Peyer's patch (tissue), 4 donors: ENCODE results near the gene TNFRSF4. TPM values are rescaled to one million over a fixed set of nuclear protein-coding genes. Genes with fewer than 3 reads are reported as not detected.

Experiments used
- DNase-seq, 3 donors: peaks; one replicate each; pipeline ENCODE4 v3.0.0-alpha.2; 2017 to 2019
- H3K27ac ChIP-seq, 4 donors: fragments of 200-600 bp; sonication (generic); one replicate each; pipeline ENCODE4 v1.5.1; 2016 to 2019
- H3K27me3 ChIP-seq, 2 donors: fragments of 200-600 bp; sonication (generic); one replicate each; pipeline ENCODE4 v1.5.1; 2019
- H3K36me3 ChIP-seq, 3 donors: fragments of 200-600 bp; sonication (generic); one replicate each; pipeline ENCODE4 v1.5.1; 2016 to 2019
- H3K4me1 ChIP-seq, 4 donors: fragments of 200-600 bp; sonication (generic); one replicate each; pipeline ENCODE4 v1.5.1; 2016 to 2019
- H3K4me3 ChIP-seq, 4 donors: fragments of 200-600 bp; sonication (generic); 1 replicate in 3 of 4; 2 replicates in 1 of 4; pipeline ENCODE4 v1.5.1; 2016 to 2019; ENCODE audit warnings: mild to moderate bottlenecking in 1 of 4
- H3K9me3 ChIP-seq, 4 donors: fragments of 200-600 bp; sonication (generic); one replicate each; pipeline ENCODE4 v1.5.1; 2016 to 2019; ENCODE audit warnings: mild to moderate bottlenecking in 1 of 4
- POLR2A ChIP-seq, 2 donors: fragments of 450-650 bp; IDR thresholded peaks; one replicate each; pipeline ENCODE4 v1.5.1; 2017; ENCODE audit warnings: antibody characterized with exemption in 2 of 2, mild to moderate bottlenecking in 2 of 2, moderate library complexity in 2 of 2
- total RNA-seq, 4 donors: library from RNA; depleted of rRNA; stranded (reverse); fragments of >200 nt; gene quantifications; one replicate each; pipeline ENCODE4 v1.1.0, GENCODE V29; 2016
- TF ChIP-seq, protein P1 (sequence below), 6 experiments: fragments of 450-650 bp in 4 of 6; fragments of 200-600 bp in 2 of 6; sonication (generic) in 1 of 6; IDR thresholded peaks; one replicate each; pipeline ENCODE4 v1.5.1; 2017 to 2019; ENCODE audit warnings: antibody characterized with exemption in 6 of 6, mild to moderate bottlenecking in 3 of 6, moderate library complexity in 1 of 6

TNFRSF4 gene
- total RNA-seq, 4 donors from 2014 or later: 1.6 to 9.1 (median 2.8) TPM; not detected in 1

DNA sequence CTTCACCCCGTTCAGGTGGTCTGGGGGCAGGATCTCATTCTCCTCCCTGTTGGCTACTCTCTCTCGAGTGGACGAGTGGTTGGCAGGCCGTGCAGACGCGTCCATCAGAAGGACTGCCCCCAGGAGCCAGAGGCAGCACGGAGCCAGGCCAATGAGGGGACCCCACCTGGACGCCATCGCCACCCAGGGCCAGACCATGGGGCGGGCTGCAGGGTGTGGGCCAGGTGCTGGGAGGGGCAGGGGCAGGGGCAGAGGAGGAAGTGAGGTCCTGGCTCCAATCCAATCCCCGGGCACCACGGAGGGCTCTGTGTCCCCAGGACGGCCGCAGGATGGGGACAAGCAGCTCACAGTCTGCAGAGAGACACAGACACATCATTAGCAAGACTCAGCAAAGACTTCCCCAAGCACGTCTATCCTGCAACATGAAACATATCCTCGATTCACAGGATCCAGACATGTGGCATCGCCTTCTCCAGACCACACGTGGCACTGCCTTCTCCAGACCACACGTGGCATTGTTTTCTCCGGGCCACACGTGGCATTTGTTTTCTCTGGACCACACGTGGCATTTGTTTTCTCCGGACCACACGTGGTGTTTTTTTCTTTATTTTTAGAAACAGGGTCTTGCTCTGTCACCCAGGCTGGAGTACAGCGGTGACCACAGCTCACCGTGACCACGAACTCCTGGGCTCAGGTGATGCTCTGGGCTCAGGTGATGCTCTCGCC, 14.8 kb upstream of the TNFRSF4 start:
- no peak overlapping the region for H3K27ac ChIP-seq
- H3K27me3 ChIP-seq: no peaks in the 10 kb centered on the region
- peaks cover 3 to 30% (median 17%) of the 10 kb centered on the region in 4 donors for H3K4me1 ChIP-seq
- TF ChIP-seq POLR2A (IDR thresholded peaks at IDR 0.05): no peak
- TF ChIP-seq, protein P1, sequence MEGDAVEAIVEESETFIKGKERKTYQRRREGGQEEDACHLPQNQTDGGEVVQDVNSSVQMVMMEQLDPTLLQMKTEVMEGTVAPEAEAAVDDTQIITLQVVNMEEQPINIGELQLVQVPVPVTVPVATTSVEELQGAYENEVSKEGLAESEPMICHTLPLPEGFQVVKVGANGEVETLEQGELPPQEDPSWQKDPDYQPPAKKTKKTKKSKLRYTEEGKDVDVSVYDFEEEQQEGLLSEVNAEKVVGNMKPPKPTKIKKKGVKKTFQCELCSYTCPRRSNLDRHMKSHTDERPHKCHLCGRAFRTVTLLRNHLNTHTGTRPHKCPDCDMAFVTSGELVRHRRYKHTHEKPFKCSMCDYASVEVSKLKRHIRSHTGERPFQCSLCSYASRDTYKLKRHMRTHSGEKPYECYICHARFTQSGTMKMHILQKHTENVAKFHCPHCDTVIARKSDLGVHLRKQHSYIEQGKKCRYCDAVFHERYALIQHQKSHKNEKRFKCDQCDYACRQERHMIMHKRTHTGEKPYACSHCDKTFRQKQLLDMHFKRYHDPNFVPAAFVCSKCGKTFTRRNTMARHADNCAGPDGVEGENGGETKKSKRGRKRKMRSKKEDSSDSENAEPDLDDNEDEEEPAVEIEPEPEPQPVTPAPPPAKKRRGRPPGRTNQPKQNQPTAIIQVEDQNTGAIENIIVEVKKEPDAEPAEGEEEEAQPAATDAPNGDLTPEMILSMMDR (IDR thresholded peaks at IDR 0.05): no peak
- DNase-seq: no peak
- H3K4me3 ChIP-seq: no peak overlapping the region
- peaks cover 0 to 57% (median 0%) of the 10 kb centered on the region in 3 donors for H3K36me3 ChIP-seq
- H3K9me3 ChIP-seq: no peaks in the 10 kb centered on the region

DNA sequence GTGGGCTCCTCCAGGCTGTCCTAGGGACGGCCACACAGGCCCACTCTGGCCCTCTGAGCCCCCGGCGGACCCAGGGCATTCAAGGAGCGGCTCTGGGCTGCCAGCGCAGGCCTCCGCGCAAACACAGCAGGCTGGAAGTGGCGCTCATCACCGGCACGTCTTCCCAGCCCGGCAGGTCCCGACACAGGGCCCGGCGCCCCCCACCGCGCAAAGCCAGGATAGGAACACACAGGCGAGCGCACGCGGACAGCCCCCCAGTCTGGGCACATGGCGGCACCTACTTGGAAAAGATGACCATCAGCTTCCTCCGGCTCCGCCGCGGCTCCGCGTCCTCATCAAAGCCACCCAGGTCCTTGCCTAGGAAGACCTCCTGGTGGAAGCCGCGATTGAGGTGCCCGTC, 14.2 kb upstream of the TNFRSF4 start:
- Histone ChIP-seq H3K4me3 (no peak overlapping the region), H3K9me3 (no peaks in the 10 kb centered on the region), H3K27ac (no peak overlapping the region), H3K4me1 (peaks cover 3 to 28% (median 16%) of the 10 kb centered on the region in 4 donors), H3K27me3 (no peaks in the 10 kb centered on the region), H3K36me3 (peaks cover 0 to 63% (median 0%) of the 10 kb centered on the region in 3 donors)
- no peak for DNase-seq
- TF ChIP-seq, protein P1 (IDR thresholded peaks at IDR 0.05): no peak
- no peak for TF ChIP-seq POLR2A (IDR thresholded peaks at IDR 0.05)

DNA sequence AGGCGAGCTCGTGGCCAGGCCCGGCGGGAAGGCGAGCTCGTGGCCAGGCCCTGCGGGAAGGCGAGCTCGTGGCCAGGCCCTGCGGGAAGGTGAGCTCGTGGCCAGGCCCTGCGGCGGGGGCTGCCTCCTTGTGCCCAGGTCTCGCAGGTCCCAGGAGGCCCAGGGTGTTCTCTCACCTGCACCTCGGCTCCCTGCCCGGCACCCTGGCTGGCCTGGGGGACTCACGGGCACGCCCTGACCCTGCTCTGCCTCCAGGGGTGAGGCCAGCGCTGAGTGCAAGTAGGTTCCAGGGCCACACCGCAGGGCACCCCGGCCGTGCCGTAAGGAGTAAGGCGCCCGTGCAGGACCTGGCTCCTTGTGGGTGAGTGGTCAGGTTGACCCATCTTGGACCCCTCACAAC, 13.4 kb upstream of the TNFRSF4 start:
- peaks cover 0 to 71% (median 0%) of the 10 kb centered on the region in 3 donors for H3K36me3 ChIP-seq
- TF ChIP-seq, protein P1 (IDR thresholded peaks at IDR 0.05): no peak
- no peak for TF ChIP-seq POLR2A (IDR thresholded peaks at IDR 0.05)

DNA sequence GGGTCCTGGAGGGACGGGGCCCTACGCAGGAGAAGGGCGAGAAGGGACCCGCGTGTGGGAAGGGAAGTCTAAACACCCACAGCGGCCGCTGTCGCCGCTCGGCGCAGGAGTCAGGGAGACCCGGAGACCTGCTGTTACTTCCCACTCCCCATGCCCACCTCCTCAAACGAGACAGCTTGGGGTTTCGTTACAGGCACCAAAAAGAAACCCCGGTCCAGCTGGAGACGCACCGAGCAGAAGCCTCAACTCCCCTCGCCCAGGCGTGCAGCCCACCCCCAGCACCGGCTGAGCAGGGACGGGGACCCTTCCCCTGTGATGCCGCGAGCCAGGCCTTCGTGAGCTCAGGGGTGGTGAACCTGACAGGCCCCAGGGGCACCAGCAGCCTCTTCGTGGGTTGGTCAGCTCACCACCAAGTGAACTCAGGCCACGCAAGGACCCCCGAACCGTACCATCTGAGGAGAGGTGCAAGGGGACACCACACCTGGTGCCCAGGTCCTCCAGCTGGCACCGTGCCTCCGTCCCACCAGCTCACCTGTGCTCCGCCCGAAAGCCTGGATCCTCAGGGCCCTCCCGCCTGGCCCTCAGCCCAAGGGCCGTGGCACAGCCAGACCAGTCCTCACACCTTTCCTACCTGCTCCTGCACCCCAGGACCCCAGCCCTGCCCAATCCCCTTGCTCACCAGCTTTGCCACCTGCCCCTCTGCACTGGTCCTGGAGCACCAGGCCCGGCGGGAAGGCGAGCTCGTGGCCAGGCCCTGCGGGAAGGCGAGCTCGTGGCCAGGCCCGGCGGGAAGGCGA, 12.8 kb upstream of the TNFRSF4 start:
- DNase-seq: no peak
- Histone ChIP-seq H3K27me3 (no peaks in the 10 kb centered on the region), H3K27ac (no peak overlapping the region), H3K9me3 (no peaks in the 10 kb centered on the region), H3K4me3 (no peak overlapping the region), H3K4me1 (peaks cover 3 to 20% (median 10%) of the 10 kb centered on the region in 4 donors), H3K36me3 (peaks cover 0 to 77% (median 0%) of the 10 kb centered on the region in 3 donors)
- TF ChIP-seq, protein P1 (IDR thresholded peaks at IDR 0.05): no peak
- no peak for TF ChIP-seq POLR2A (IDR thresholded peaks at IDR 0.05)

More for the DNA sequence above, 13.4 kb upstream of the TNFRSF4 start:
- no peaks in the 10 kb centered on the region for H3K9me3 ChIP-seq
- no peak overlapping the region for H3K27ac ChIP-seq
- H3K27me3 ChIP-seq: no peaks in the 10 kb centered on the region
- no peak for DNase-seq
- H3K4me3 ChIP-seq: no peak overlapping the region
- peaks cover 3 to 20% (median 10%) of the 10 kb centered on the region in 4 donors for H3K4me1 ChIP-seq

DNA sequence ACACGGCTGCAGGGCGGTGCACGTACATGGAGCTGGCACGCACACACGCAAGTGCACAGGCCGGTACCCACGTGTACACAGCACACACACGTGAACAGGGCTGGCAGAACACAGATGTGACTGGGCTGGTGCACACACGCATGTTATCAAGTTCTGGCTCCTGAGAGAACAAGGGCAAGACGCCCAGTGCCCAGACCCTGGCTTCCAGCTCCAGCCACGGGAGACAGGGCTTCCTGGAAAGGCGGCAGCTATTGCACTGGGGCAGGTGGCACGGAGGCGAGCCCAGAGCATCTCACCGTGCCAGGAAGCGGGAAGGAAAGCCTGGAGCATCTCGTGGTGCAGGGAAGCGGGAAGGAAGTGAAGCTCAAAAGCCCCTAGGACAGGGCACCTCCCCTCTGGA, 12.0 kb upstream of the TNFRSF4 start:
- Histone ChIP-seq H3K27ac (no peak overlapping the region), H3K4me3 (no peak overlapping the region), H3K4me1 (peaks cover 3 to 20% (median 10%) of the 10 kb centered on the region in 4 donors), H3K9me3 (no peaks in the 10 kb centered on the region), H3K27me3 (no peaks in the 10 kb centered on the region), H3K36me3 (peaks cover 0 to 85% (median 0%) of the 10 kb centered on the region in 3 donors)
- no peak for DNase-seq
- TF ChIP-seq, protein P1 (IDR thresholded peaks at IDR 0.05): no peak
- no peak for TF ChIP-seq POLR2A (IDR thresholded peaks at IDR 0.05)
